GM21515 (cell line): ENCODE measurements around the gene RABL6.
"Not testable (repeated sequence)": the region's sequence is repeated elsewhere in the genome, so short reads cannot be mapped to it uniquely, and the experiment has no call there.

Experiments used
- ATAC-seq: cut with Tn5 transposase; IDR thresholded peaks from one replicate; pipeline ENCODE4 v1.9.1; 2021; ENCODE audit not compliant: unreplicated experiment

Gene RABL6

GRCh38 chr9:136856079-136856476, 48.3 kb downstream of the RABL6 start:
- ATAC-seq, result no peak

GRCh38 chr9:136856541-136857141, 48.9 kb downstream of the RABL6 start:
- no peak for ATAC-seq

- no peak for ATAC-seq
Measured at GRCh38 chr9:136857166-136857565, 49.4 kb downstream of the RABL6 start.

GRCh38 chr9:136857581-136858412, 50.0 kb downstream of the RABL6 start:
- ATAC-seq, result no peak

GRCh38 chr9:136858452-136858843, 50.7 kb downstream of the RABL6 start:
- ATAC-seq, result no peak

GRCh38 chr9:136858844-136859757, 51.4 kb downstream of the RABL6 start:
- ATAC-seq, result no peak

GRCh38 chr9:136860529-136860928, 52.8 kb downstream of the RABL6 start:
- ATAC-seq, result no peak

GRCh38 chr9:136860933-136861873, 53.5 kb downstream of the RABL6 start:
- no peak for ATAC-seq

GRCh38 chr9:136861874-136862457, 54.2 kb downstream of the RABL6 start:
- ATAC-seq, result no peak

GRCh38 chr9:136862849-136863622, 55.3 kb downstream of the RABL6 start:
- ATAC-seq, result no peak

GRCh38 chr9:136863623-136864273, 56.0 kb downstream of the RABL6 start:
- no peak for ATAC-seq

GRCh38 chr9:136865041-136865767, 57.5 kb downstream of the RABL6 start:
- ATAC-seq, result no peak

- no peak for ATAC-seq
Measured at GRCh38 chr9:136865768-136866103, 58.0 kb downstream of the RABL6 start.

- not testable (repeated sequence) for ATAC-seq
Measured at GRCh38 chr9:136866898-136867421, 59.2 kb downstream of the RABL6 start.

- ATAC-seq, result no peak
Measured at GRCh38 chr9:136867480-136867879, 59.7 kb downstream of the RABL6 start.

GRCh38 chr9:136867917-136868316, 60.2 kb downstream of the RABL6 start:
- ATAC-seq, result no peak

- ATAC-seq, result no peak
Measured at GRCh38 chr9:136868644-136869043, 60.9 kb downstream of the RABL6 start.

GRCh38 chr9:136869611-136870010, 61.9 kb downstream of the RABL6 start:
- not testable (repeated sequence) for ATAC-seq
